Suppressor macrophage treated with lipopolysaccharide for 1 hour (primary cell): ENCODE data around the gene HOXB5.
A peak's percentile ranks its signal among the peaks of the same experiment; 100 is the strongest.

ENCODE experiments used
- DNase-seq, 3 donors: peaks; one replicate each; pipeline ENCODE4 v3.0.0-alpha.2; 2020 to 2022

The HOXB5 gene

DNA sequence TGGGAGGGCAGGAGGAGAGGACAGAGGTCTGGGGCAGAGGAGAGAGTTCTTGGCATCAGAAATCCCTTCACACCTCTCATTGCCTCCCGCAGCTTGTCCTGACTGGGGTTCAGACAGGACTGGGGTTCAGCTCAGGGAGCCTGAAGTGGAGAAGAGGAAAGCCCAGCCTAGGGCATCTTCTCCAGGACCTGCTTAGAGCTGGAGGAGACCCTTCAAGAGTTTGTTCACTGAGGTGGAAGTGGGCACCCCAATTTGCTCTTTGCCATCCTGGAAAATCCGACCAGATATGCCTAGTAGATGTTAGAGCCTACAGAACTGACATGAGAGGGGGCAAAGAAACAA is 5.5 kb downstream of the HOXB5 start:
- no peak for DNase-seq

DNA sequence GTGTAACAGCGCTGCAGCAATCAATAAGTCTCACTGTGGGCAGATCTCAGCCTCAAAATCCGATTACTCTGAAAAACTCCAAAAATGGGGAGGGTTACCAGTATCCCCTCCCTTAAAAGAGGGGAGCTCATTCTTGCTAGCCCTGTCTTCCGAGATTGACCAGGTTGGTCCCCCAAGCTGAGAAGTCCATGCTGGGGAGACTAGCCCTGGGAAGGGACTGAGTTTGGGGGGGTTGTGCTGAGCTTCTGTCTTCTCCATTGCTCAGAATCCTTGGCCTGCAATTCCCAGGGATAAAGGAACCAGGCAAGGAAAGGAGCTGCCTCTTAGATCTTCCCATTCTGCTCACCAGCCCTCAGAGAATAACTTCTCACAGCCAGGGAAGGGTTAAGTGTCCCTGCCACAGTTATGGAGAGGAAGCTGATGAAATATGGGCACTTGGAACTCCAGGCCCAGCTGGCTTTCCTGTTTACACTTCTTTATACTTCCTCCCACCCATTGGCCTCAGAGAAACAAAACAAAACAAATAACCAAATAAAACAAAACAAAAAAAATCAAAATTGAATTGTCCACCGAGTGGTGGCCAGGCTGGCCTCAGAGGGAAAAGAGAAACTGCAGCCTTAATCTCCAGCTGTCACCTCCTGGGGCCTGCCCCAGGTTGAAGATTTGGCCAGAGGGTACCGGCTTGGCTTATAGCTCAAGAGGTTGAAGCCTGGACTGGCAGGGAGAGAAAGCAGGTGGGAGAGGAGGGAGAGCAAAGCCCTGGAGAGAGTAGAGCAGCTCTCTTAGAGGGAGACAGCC is 6.1 kb downstream of the HOXB5 start:
- DNase-seq: peak in 1 of 3 donors; percentile 41

DNA sequence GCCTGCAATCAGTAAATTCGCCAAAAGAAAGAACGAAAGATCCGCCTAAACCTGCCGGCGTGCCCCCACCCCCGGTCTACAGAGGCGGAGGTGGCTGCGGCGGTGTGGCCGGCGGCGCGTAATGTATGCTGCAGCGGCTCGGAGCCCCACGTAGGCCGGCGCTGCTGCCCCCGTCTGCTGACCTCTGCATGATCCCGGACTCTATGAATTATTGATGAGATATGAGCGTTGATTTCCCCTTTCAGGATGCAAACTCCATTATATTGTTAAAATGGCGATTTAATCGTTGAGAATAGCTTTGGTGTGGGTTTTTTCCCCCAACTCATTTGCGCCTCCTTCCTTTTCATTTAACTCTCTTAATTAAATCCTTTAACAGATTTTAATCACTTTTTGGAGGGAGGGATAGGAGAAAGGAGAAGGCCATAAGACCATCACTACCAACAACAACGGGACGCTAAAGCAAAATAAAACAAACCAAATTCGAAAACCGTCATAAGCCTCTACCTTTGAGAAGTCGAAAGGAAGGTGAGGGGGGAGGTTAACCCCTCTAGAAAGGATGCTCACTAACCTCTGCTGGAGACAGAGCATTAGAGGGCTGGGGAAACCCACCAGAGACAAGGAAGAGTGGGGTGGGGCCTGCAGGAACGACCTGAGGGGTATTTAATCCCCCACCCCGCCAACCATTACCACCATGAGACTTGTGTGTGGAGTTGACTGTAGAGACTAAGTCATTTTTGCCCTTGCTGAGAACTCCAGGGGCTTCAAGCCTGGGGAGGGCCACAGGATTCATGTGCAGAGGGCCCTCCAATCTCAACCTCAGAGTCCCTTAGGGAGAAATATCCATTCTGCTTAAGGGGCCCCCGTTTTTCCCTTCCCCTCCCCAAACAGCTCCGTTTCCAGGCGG is 7.0 kb downstream of the HOXB5 start:
- DNase-seq: peak in 2 of 3 donors; percentile 53 to 55

DNA sequence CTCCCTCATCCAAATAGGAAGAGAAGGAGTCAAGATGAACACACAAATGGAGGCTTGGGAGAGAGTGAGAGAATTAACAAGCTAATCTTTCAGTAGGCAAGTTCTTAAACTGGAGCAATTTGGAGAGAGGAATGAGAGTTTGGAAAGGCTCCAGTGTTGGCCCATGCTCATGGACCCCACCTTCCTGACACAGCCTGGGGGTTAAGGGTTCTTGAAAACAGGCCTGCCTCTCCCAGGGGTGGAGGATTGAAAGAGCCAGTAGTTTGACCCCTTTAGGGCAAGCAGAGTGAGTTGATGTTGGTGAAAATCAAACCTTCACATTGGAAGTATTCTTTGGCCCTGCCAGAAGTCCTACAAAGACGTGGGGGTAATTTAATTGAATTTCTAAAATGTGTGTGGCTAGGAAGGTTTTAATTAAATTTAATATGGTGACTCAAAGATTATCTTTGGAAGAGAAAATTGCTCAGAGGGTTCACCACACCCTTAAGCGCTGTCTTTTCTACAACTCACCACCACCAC is 9.3 kb downstream of the HOXB5 start:
- no peak for DNase-seq

DNA sequence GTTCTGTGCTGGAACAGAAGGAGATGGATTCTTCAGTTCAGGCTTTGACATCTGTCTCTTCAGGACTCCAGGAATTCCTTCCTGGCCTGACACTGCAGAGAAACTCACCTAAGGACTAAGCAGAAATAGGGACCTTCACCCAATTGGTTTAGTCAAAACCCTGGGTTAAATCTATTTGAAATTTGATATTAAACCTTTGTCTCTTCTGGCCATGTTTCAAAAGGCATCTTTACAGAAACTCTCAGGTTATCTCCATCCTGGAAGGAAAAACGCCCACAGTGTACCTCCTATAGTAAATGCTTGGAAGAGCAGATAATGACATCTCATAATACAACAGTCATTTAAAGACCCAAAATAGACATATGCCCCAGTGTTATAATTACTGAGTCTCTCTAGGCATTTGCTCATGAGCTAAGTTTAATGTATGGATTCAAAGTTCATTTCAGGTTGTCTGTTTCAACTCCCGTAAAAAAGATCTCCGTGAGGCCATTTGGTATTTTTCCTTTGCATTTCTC is 9.8 kb downstream of the HOXB5 start:
- no peak for DNase-seq

DNA sequence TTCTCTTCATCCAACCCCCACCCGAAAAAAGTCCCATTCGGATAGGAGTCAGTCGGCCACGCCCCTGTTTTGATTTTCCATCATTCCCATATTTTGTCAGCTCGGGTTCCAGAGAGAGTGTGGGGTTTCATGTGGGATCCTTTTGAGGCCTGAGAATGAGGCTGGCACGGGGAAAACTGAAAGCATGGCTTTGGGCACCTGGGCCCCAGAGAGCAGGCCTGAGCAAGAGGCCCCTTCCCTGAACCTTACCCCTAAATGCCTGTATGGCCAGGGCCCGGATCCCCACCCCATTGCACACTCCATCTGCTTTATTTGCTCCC is 10.9 kb downstream of the HOXB5 start:
- DNase-seq: no peak

DNA sequence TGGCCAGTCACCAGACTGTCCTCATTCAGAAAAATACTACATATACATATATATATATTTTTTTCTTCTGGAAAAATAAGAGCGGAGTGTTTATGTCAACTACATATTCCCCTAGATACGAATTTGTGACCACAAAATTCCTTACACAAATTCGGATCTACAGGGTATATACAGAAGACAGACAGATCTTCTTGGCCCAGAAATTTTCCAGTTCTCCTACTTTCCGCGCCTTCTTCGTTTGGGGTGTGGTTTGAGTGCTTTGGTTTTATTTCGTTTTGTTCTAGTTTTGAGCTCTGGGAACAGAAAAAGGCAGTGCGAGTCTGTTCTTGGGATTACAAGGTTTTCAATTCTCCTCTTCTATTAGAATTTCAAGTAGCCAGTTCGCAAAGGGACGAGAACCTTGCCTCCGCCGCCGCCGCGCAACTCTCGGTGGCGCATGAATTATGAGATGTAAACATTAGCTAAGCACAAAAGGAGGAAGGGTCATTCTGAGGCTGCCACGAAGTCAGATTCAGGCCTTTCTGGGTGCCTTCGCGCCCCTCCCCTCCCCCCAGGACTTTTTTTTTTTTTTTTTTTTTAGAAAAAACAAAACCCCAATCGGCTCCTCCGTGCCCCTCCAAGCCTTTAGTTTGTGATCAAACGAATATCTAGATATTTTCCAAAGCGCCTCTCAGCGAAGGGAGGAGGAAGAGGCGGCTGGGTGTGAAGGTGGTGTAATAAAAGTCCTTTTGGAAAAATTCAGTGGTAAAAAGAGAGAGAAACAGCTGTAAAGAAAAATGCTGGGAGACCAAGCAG is 13.6 kb downstream of the HOXB5 start:
- no peak for DNase-seq

DNA sequence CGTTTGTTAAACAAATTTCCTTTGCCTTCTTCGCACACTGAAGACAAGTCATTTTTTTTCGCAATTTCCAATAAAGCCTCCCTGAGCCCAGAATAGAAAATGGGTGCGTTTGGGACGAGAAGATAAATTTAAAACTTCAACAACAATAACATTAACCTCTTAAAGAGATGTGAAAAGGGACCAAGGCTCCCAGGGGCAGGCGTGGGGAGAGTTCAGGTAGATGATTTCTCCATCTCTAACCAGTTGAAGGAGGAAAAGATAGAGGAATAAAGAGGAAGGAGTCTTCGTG is 14.2 kb downstream of the HOXB5 start:
- DNase-seq: no peak

DNA sequence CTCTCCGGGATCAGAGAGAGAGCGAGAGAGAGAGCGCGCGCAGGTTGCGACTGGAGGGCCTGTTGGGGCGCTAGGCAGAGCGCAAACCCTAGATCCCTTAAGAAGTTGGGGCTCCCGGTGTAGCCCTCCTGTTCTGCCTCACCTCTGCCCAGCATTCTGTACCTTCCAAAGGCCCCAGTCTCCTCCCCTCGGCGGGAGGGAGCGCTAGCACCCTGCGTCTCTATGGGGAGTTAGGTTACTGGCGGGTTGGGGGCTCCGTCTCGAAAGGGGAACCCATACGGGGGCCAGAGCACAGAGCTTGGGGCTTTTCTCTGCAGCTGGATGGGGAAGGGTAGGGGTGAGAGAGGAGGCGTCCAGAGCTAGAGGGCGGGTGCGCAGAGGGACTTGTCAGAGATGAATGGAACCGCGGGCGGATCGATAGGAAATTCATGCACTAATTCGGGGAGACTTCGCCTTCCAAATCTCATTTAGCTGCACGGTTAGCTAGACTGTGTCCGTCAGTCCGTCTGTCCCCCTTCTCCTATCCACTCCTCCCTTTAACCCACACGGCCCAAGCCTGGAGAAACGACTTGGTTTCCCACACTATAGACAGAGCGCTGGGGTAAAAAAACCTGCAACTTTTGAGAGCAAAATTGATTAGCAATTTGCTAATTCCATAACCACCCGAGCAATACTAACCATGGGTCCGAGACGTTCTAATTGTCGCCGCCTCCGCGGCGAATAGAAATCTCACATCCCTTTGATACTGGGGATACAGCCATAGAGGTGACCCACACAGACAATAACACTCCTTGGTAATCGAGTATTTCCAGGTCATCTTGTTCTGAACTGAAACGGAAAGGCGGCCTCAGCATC is 14.7 kb downstream of the HOXB5 start:
- DNase-seq: no peak

DNA sequence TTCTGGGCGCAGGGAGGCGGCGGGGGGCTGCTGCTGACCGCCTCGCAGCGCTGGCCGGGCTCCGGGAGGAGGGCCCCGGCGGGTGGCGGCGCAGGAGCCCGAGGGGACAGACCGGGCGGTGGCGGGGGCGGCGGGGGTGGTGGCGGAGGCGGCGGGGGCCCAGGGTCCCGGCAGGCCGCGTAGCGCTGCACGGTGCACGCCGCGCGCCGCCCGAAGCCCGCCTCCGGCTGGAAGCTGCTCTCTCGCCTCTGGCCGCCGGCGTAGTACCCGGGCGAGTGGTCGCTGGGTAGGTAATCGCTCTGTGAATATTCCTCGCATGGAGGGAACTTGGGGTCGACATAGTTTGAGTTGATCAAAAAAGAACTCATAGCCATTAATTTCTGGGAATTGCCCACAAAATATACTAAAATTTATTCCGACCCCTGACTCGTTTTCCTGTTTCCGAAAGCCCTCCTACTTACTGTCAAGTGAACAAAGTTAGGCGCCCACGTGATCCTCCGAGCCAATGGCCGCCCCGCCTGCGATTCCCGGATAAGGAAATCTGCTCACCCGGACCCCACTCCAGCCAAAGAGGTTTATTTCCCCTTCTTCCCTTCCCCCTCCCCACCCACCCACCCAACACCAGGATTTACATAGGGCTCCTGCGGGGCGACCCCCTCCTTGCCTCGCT is 15.5 kb downstream of the HOXB5 start, which contains the start of gene HOXB4:
HOXB4 (minus strand) TSS at position 405 of the 670 bp plus-strand sequence; CDS start at position 374, 31 bp downstream.
- peak; percentile 66 to 82 (median 70) for DNase-seq

DNA sequence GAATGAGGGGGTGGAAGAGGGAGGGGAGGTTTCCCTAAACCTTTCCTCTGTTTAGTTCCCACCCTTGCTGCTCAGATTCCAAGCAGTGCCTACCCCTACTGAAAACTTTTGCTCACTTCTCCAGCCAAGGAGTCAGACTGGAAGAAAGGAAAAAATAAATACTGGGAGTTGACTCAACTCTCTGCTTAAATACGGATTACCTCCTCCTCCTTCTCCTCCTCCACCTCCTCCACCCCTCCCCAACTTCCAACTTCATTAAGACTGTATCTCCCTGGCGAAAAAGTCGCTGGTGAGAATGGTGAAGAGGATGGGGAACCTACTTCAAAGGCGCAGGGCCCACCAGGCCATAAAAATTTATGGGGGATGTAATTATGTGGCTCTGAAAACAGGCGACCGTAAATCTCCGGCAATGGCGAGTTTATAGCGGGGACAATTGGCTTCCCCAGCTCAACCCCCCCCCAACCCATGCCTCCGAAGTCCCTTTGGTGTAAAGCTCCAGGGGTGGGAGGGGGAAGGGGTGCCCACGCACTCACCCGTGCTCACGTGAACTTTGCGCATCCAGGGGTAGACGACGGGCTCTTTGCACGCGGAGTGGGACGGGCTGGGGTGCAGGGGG is 16.1 kb downstream of the HOXB5 start:
- DNase-seq: no peak

DNA sequence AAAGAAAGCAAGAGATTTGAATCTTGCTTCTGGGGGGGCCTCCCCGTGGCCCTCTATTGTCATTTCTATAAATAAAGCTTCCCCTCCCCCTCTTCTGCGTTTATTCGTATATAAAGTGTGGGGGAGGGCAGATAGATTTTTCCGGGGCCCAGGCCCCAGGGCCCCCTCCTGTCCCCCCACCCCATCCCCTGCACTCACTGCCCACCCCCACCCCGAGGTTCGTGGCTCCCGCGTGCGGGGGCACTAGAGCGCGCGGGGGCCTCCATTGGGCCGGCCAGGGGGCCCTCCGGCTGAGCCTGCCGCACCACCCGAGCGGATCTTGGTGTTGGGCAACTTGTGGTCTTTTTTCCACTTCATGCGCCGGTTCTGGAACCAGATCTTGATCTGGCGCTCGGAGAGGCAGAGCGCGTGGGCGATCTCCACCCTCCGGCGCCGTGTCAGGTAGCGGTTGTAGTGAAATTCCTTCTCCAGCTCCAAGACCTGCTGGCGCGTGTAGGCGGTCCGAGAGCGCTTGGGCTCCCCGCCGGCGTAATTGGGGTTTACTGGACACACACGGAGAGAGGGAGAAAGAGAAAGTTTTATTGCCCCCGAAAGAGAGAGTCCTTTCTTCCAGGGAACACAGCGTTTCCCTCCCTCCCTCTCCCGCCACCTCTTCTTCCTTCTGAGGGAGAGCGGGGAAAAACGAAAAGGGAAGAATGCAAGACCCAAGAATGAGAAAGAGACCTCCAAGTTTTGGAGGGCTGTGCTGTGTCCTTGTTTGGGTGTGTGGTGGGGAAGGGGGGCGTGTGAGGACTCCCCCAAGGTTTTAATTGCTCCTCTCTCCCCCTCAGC is 16.9 kb downstream of the HOXB5 start:
- no peak for DNase-seq

DNA sequence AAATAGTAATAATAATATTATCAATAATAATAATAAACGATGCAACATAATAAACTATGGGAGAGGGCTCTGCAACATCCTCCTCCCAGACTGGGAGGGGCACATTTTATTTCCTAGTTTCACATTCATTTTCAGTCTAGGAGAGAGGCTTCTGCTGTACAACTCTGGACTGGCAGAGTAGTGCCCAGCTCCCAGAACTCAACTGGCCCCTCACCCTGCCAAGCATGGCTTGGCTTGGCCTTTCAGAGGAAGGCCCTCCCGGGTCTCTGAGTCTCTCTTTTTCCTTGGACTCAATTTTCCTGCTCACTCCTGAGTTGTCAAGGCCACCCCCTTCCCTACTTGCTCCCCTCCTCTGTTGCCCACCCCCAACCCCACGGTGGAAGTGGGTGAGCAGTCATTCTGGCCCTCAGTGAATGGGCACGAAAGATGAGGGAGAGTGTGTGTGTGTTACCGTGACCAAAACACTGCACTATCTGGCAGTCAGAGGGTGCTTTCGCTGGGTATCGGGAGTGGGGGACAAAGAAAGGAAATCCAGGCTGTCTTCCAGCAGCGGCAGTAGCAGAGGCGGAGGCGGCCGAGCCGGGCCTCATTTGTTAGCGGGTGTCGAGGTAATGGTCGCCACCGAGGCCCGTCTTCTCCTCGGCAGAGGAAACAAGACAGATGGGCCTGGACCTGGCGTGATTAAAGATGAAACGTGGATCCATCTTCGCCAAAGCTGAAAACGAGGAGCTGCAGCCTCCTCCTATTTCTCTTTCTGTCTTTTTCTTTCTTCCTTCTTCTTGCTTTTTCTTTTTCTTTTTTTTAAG is 17.7 kb downstream of the HOXB5 start:
- no peak for DNase-seq

DNA sequence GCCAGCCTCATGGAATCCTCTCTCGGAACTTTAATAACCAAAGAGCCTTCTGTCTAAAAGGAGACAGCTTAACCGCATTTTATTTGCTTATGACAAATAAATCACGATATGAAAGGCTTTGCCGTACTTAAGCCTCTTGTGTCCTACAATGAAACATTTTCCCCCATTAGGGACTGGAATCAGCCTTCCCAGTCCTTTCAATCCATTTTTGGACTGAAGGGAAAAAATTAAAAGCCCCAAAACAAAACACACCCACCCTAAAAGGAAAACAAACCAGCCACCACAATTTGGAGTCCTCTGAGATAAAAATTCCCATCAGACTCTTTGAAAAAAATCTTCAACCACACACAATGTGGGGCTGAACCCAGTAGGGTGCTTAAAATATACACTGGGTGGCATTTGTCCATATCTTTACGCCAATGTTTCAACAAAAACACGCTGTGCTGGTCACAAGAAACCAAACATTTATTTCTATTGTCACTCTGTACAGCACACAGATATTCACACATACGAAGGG is 18.5 kb downstream of the HOXB5 start:
- DNase-seq: no peak

DNA sequence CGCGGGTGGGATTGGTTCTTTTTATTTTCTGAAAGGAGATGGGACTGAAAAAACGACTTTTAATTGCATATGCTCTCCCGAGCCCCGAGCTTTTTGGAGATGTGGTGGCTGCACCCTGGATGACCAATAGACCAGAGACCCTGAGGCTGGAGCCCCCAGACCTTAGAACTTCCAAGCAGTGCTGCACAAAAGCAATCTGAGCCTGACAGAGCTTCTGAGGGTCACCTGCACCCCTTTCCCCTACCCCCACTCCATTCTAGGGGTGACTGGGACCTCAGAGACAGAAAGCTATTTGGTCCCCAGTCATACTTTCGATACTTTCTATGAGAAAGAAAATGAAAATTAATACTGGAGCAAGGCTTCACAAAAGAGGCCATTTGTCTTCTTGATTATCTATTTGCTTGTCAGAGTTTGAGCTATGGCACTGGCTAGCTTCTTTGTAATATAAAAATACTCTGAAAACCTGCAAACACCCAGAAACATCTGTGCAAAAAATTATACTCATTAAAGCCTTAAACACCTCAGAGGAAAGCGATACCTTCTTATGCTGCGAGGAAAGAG is 19.0 kb downstream of the HOXB5 start:
- no peak for DNase-seq

DNA sequence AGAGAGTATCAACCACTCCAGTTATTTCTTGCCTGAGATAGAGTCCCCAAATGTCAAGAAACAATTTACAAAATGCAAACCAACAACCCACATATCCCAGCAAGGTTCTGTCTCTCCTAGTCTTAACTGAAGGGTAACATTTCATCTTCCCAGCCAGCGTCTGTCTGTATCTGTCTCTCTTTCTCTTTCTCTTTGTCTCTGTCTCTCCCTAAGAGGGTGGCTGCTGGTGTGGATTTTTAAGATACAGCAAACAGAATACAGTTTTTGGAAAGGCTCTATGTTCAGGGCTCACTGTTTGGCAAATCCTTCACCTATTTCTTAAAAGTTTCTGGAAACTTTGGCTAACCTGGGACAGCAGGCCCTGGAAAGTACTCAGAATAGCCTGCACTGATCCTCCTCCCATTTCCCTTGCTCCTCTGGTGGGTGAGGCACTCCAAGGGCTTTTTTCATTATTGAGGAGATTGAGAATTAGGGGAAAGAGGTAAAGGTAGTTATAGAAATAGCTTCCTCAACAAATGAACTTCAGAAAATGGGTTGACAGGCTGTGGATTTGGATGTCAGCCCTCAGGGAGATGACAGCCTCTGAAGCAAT is 21.7 kb downstream of the HOXB5 start:
- no peak for DNase-seq

DNA sequence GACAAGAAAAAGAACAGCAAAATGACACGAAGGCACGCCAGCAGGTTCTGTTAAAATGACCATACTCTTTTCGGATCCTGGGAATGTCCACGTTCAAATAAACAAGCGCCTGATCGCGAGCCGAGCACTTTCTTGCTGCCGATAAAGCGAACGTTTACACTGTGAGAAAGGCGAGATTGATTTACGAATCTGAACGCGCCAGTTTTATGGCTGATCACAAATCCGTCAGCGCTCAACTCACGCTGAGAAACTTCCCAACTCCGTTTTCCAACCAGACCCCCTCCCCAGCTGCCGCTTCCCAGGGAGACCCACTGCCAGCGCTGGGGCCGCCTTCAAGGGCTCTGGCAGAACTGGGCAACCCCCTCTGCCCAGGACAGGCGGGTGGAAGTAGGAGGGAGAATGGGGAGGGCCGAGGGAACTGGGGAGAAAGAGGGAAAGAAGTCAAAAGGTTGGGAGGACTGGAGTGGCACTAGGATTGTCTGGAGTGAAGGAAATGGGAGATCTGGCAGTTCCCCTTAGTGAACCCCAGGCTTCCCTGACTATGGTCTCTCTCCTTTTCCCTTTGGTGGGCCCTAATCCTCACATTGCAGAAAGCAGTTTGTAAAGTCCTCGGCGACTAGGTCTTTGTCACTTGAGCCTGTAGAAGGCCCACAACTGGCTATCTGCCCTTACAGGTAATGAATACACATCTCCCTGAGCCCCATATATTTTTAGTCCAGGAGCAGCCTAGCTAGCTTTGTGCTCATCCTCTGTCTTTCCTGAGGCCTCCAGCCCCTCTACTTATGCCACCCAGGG is 22.4 kb downstream of the HOXB5 start:
- DNase-seq: no peak
